IPS-20b (cell line): ENCODE results near the gene INPP5A.

Source experiments
- H3K27ac ChIP-seq: one replicate; pipeline ENCODE4 v1.5.1; 2013; ENCODE audit warnings: low read length
- H3K27me3 ChIP-seq: 2 replicates; pipeline ENCODE4 v1.6.1; 2013; ENCODE audit warnings: mild to moderate bottlenecking, low read length, inconsistent platforms; ENCODE audit not compliant: insufficient read depth
- H3K36me3 ChIP-seq: 2 replicates; pipeline ENCODE4 v1.6.1; 2013; ENCODE audit warnings: low read depth, mild to moderate bottlenecking, inconsistent platforms, low read length, moderate library complexity; ENCODE audit not compliant: insufficient read depth
- H3K4me1 ChIP-seq: 2 replicates; pipeline ENCODE4 v1.6.1; 2013; ENCODE audit warnings: mild to moderate bottlenecking, control low read depth, inconsistent platforms, low read length, moderate library complexity; ENCODE audit not compliant: insufficient read depth
- H3K4me3 ChIP-seq: 2 replicates; pipeline ENCODE4 v1.5.1; 2013; ENCODE audit warnings: mild to moderate bottlenecking, low read length, inconsistent platforms
- H3K9ac ChIP-seq: 2 replicates; pipeline ENCODE4 v1.6.1; 2013; ENCODE audit warnings: low read depth, mild to moderate bottlenecking, inconsistent platforms, low read length, moderate library complexity
- H3K9me3 ChIP-seq: 2 replicates; pipeline ENCODE4 v1.6.1; 2013; ENCODE audit warnings: mild to moderate bottlenecking, low read depth, low read length, inconsistent platforms; ENCODE audit not compliant: insufficient read depth

Gene INPP5A

DNA sequence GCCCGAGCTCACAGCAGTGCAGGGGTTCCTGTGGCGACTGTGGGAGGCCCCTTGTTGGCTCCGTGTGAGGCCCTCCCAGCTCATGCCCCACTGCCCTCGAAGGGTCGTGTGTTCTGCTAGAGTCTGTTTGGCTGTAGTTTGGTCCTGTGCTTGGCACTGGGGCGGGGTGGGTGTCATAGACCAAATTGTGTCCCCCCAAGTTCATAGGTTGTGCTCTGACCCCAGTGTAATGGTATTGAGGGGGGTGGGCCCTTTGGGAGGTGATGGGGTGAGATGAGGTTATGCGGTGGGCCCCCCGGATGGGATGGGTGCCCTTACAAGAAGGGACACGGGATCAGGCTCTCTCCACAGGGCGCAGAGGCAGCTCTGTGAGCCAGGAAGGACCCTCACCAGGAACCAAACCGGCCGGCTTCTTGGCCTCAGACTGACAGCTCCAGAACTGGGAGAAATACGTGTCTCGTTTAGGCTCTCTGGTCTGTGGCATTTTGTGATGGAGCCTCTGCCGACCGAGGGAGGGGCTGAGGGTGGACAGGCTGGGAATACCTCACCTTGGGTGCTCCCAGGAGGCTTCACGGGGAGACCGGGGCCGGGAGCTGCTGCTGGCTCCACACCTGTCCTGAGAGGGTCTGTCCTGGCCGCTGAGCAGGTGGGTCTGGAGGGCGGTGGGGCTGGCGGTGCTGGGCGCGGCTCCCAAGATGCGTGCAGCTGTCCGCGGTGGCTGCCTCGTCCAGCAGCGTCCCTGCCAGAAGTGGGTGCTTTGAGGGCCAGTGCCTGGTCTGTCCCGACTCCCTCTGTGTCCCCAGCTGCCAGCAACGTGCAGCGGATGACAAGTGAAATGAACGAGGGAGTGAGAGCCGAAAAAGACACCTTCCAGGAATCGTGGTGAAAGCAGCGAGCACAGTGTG lies 89.4 kb downstream of the INPP5A start:
- Histone ChIP-seq H3K4me1 (0 out of 2 replicates have a peak, but pooled peaks cover 3% of the 10 kb centered on the region), H3K36me3 (no peaks in the 10 kb centered on the region), H3K27ac (no peak overlapping the region), H3K9ac (no peak overlapping the region), H3K4me3 (no peak overlapping the region), H3K9me3 (peaks cover 2% of the 10 kb centered on the region; the same call in 1 of the 2 replicates), H3K27me3 (no peaks in the 10 kb centered on the region)

DNA sequence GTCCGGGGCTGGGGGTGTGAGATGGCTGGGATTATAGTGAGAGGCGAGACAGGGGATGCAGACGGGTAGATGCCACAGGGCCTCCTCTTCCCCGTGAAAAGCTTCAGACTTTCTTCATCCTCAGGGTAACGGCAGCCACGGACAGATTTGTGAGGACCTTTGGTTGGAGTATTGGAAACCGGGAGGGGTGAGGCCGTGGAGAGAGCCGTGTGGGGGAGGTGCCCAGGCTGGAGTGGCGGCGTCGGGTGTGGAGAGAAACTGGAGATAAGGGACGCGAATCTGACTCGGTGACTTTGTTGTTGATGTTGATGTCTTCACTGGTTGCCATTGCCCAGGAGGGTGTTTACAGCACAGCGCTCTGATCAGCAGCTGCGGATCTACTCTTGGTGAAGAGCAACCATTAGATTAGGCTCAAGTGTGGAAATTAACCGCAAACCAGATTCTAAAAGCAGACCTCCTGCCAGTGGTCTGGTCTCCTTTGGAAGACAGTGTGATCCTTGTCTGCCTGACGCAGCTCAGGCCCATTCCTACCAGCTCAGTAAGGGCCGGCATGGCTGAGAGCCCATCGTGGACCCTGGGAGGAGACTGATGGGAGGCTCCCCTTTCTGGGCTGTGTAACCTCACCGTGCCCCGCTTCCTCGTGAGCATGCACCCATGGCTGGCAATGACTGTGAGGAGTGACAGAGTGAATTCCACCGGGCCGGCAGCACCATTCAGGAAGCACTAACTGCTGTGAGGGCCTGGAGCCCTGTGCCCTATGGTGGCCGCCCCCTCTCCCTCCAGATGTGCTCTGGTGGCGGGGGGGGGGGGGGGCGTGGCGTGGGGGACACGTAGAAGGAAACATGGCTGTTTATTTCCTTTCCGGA lies 90.3 kb downstream of the INPP5A start:
- Histone ChIP-seq H3K4me3 (no peak overlapping the region), H3K9me3 (no peaks in the 10 kb centered on the region)

DNA sequence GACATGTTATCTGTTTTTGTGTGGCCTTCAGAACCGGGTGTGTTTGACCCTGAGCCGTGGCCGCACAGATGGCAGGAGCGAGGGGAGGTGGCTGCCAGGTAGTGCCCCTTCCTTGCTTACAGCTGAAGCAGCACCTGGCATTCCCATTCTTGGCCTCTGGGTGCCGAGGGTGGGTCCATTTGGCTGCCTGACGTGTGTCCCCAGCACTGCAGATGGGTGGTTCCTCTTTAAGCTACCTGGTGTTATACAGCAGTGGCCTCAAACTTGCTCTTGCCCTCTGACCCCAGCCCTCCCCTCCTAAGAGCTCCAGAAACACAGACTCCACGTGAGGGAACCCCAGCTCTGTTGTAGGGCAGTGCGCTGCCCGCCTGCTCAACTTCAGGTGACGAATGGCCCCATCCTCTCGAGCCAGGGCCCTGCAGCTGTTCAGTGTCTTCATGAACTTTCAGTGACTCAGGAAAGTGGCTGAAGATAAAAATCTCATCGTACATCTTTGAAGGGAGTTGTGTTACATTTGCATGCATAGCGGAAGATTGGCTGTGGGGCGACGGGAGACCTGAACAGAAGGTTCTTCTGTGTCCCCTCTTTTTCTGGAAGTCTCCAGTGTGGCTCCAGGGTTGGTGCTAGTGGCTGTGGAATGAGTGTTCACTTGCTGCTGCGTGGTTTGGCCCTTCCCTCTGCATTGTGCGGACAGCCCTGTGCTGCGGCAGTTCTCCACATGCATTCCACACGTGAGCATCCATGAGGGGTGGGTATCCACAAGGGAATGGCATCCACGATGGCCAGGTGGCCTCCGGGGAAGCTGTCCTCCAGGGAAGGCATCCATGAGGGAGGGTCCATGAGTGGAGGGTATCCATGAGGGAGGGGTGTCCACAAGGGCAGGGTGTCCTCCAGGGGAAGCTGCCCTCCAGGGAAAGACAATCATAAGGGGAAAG lies 91.6 kb downstream of the INPP5A start:
- no peaks in the 10 kb centered on the region for H3K27me3 ChIP-seq
- H3K27ac ChIP-seq, result no peak overlapping the region
- H3K9ac ChIP-seq, result no peak overlapping the region
- no peaks in the 10 kb centered on the region for H3K9me3 ChIP-seq
- H3K4me1 ChIP-seq, result 0 out of 2 replicates have a peak, but pooled peaks cover 3% of the 10 kb centered on the region
- H3K4me3 ChIP-seq, result no peak overlapping the region
- no peaks in the 10 kb centered on the region for H3K36me3 ChIP-seq

More for the DNA sequence above, 90.3 kb downstream of the INPP5A start:
- no peaks in the 10 kb centered on the region for H3K27me3 ChIP-seq
- no peak overlapping the region for H3K9ac ChIP-seq
- no peaks in the 10 kb centered on the region for H3K36me3 ChIP-seq
- no peak overlapping the region for H3K27ac ChIP-seq
- H3K4me1 ChIP-seq, result 0 out of 2 replicates have a peak, but pooled peaks cover 3% of the 10 kb centered on the region

DNA sequence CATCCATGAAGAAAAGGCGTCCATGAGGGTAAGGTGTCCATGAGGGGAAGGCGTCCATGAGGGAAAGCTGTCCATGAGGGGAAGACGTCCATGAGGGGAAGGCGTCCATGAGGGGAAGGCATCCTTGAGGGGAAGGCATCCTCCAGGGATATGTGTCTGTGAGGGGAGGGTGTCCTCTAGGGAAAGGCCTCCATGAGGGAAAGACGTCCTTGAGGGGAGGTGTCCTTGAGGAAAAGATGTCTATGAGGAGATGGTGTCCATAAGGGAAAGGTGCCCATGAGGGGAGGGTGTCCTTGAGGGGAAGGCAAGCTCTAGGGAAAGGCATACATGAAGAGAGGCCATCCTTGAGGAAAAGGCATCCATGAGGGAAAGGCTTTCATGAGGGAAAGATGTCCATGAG lies 92.6 kb downstream of the INPP5A start:
- Histone ChIP-seq H3K27me3 (no peaks in the 10 kb centered on the region), H3K9ac (no peak overlapping the region), H3K9me3 (no peaks in the 10 kb centered on the region), H3K4me3 (no peak overlapping the region), H3K27ac (no peak overlapping the region), H3K4me1 (0 out of 2 replicates have a peak, but pooled peaks cover 3% of the 10 kb centered on the region), H3K36me3 (no peaks in the 10 kb centered on the region)

DNA sequence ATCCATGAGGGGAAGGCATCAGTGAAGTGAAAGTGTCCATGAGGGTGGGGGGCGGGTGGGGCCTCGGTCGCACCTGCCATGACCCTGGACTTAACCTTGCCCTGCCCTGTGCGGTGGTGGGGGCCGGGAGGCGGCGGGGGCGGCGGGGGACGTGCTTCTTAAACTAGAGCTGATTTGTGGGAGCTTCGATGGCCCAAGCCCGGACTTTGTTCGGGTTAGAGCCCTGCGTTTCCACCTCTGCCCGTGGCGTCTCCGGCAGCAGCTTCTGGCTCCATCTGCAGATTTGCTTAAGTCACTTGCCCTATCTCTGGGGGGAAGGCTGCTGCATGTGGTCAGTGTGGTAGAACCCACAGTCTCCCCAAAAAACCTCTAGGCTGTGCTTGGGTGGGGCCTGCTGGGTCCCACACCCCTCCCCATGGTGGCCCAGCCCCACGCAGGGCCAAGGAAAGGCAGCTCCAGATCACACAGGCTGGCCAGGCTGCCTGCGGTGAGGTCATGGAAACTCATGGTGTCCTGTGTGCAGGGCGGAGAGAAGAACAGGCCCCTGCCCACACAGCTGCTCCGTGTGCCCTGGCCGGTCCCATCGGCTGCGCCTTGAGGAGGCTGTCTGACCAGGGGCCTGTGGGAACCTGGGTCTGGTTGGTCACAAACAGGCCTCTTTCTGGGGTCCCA lies 93.2 kb downstream of the INPP5A start:
- H3K27me3 ChIP-seq, result no peaks in the 10 kb centered on the region

DNA sequence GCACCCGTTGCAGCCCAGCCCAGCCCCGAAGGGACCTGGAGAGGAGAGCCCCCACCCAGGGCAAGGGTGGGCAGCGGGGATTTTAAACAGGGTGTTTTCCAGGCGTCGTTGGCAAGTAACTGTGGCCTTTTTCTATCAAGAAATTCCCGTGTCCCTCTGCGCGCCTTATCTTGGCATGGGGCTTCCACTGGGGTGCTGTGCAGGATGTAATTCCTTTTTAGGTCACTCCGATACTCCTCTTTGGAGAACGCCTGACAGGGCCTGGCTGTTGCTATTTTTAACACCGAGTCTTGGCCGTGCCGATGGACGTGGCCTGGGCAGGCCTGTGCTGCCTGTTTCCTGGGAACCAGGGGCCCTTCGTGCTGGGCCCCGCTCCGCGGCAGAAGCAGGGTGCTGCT lies 93.8 kb downstream of the INPP5A start:
- Histone ChIP-seq H3K9me3 (no peaks in the 10 kb centered on the region), H3K27ac (no peak overlapping the region), H3K36me3 (no peaks in the 10 kb centered on the region), H3K4me3 (no peak overlapping the region), H3K27me3 (no peaks in the 10 kb centered on the region), H3K4me1 (0 out of 2 replicates have a peak, but pooled peaks cover 3% of the 10 kb centered on the region), H3K9ac (no peak overlapping the region)

More for the DNA sequence above, 93.2 kb downstream of the INPP5A start:
- H3K36me3 ChIP-seq, result no peaks in the 10 kb centered on the region
- H3K4me1 ChIP-seq, result 0 out of 2 replicates have a peak, but pooled peaks cover 3% of the 10 kb centered on the region
- no peaks in the 10 kb centered on the region for H3K9me3 ChIP-seq
- H3K4me3 ChIP-seq, result no peak overlapping the region
- H3K27ac ChIP-seq, result no peak overlapping the region
- no peak overlapping the region for H3K9ac ChIP-seq

DNA sequence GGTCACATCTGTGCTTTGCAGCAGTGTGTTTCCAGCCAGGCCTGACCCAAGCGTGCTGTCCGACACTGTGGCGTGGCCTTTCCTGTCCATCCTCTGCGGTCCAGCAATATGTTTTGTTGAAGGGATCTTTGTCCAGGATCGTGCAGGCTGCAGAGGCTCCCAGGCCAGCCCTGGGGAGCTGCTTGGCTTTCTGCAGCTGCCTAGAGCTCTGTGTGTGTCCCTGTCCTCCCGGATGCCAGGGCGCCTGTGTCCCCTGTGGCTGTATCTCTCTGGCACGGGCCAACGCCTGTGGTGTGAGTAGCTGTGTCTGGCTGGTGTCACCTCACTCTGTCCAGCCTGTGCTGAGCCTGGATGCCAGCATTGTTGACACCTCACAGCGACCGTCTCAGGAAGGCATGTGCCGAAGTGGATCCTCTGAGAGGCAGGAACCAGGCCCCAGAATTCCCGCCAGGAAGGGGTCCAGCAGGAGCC lies 94.5 kb downstream of the INPP5A start:
- no peak overlapping the region for H3K4me3 ChIP-seq
- no peaks in the 10 kb centered on the region for H3K27me3 ChIP-seq

DNA sequence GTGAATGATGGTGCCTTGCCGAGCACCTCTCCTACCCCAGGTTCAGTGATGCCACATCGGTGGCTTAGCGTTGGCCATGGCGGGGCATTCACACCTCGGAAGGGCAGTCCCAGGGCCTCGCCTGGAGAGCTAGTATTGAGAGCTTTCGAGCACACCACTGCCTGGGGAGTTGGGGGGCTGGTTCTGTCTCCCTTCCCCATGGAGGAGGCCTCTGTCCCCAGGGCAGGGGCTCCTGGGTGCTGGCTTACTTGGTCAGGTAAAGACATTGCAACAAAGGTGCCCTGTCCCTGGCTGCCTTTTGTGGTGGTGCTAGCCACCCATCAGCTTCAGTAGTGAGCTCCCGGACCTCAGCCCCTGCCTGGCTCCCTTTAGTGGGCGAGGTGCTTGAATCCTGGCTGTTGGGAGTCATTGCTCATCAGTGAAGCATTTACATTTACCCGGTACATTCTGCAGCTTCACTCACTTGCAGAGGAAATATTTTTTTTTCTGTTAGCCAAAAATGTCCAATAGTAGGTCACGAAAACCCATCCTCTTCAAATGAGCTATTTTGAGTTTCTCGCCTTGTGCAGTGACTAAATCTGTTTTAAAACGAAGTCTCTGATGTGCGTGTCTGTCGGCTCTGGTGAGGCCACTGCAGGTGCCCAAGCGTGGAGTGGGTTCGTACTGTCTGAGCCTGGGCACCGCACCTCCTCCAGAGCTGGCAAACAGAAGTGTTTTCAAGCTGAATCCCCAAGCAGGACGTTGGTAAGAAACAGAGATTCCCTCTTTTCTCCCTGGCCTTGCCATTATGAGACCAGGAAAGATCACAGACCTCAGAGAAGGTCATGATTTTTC lies 95.5 kb downstream of the INPP5A start:
- no peaks in the 10 kb centered on the region for H3K36me3 ChIP-seq
- H3K27ac ChIP-seq, result no peak overlapping the region
- peaks cover 3% of the 10 kb centered on the region; the same call in 1 of the 2 replicates for H3K4me1 ChIP-seq
- H3K9me3 ChIP-seq, result no peaks in the 10 kb centered on the region
- H3K4me3 ChIP-seq, result no peak overlapping the region
- H3K9ac ChIP-seq, result no peak overlapping the region
- no peaks in the 10 kb centered on the region for H3K27me3 ChIP-seq

More for the DNA sequence above, 94.5 kb downstream of the INPP5A start:
- Histone ChIP-seq H3K9me3 (no peaks in the 10 kb centered on the region), H3K4me1 (0 out of 2 replicates have a peak, but pooled peaks cover 3% of the 10 kb centered on the region), H3K36me3 (no peaks in the 10 kb centered on the region), H3K27ac (no peak overlapping the region), H3K9ac (no peak overlapping the region)

DNA sequence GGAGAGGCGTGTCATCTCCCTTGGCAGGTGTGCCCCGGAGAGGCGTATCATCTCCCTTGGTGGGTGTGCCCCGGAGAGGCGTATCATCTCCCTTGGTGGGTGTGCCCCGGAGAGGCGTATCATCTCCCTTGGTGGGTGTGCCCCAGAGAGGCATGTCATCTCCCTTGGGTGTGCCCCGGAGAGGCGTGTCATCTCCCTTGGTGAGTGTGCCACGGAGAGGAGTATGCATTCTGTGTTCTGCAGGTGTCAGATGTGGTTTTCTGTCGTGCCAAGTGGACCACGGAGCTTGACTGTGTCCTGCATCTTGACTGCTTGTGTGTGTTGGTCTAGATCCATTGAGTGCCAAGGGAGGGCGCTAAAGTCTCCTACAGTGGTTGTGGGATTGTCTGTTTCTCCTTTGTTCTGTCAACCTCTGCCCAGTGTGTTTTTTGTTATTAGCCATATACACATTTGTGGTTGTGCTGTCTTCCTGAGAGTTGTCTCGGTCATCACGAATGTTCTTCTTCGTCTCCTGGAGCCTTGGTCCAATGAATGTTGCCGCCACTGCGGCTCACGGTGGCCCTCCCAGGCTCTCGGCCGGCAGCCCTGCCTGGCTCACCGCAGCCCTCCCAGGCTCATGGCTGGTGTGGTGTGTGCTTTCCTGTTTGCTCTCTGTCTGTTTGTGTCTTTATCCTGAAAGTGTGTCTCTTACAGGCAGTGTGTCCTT lies 96.8 kb downstream of the INPP5A start:
- Histone ChIP-seq H3K4me1 (peaks cover 3% of the 10 kb centered on the region; the same call in 1 of the 2 replicates), H3K27ac (no peak overlapping the region), H3K36me3 (no peaks in the 10 kb centered on the region), H3K9me3 (no peaks in the 10 kb centered on the region), H3K27me3 (no peaks in the 10 kb centered on the region), H3K9ac (no peak overlapping the region), H3K4me3 (no peak overlapping the region)
